ENCODE measurements around the gene CSAD. TPM values are rescaled to one million over a fixed set of nuclear protein-coding genes. Genes with fewer than 3 reads are reported as not detected.

The CSAD gene
- total RNA-seq, 1 experiment from 2014 or later, result 12.2 TPM

DNA sequence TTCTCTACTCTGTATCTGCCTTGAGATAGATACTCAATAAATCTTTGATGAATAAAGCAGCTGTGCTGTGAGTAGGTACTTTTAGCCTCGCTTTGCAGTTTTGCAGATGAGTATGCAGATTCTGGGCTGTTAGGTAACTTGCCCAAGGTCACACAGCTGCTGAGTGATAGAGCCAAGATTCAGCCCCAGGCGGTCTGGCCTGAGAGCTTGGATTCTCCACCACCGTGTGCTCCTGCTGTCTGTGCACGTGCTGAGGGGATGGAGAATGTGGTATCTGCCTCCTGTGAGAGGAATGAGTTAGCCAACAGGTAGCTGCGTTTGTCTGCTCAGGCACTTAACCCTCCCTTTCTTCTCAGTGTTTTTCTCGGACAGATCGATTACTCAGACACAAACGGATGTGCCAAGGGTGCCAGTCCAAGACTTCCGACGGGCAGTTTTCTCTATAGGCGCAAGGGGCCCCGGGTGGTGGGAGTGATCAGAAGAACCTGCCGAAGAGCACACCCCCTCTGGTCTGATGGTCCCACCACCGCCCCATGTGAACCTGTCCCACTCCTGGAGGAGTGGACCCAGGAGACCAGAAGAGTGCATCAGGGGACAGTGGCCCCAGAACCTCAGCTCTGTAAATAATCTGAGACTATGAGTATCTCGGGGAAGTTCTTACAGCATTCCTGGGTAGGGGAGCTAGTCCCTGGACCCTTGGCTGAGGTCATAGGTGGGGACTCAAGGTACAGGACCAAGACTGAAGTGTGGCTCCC lies 6.6 kb upstream of the CSAD start:
- intact Hi-C loops (cut with micrococcal nuclease; ENCODE audit: unreplicated experiment), result no loop called here
- no peaks in the 10 kb centered on the region for H3K27me3 Mint-ChIP-seq (ENCODE audit: unreplicated experiment)
- CTCF ChIA-PET, result interaction anchor here (0.5 to 1.5 kb wide), 4 partner anchors 10 to 1304 kb away, joined by 3 to 4 read pairs (median 4); partner anchors contain the start of gene SPRYD3
- no peak overlapping the region for H3K4me3 Mint-ChIP-seq (ENCODE audit: low read depth, unreplicated experiment)
- TF ChIP-seq, protein P1, sequence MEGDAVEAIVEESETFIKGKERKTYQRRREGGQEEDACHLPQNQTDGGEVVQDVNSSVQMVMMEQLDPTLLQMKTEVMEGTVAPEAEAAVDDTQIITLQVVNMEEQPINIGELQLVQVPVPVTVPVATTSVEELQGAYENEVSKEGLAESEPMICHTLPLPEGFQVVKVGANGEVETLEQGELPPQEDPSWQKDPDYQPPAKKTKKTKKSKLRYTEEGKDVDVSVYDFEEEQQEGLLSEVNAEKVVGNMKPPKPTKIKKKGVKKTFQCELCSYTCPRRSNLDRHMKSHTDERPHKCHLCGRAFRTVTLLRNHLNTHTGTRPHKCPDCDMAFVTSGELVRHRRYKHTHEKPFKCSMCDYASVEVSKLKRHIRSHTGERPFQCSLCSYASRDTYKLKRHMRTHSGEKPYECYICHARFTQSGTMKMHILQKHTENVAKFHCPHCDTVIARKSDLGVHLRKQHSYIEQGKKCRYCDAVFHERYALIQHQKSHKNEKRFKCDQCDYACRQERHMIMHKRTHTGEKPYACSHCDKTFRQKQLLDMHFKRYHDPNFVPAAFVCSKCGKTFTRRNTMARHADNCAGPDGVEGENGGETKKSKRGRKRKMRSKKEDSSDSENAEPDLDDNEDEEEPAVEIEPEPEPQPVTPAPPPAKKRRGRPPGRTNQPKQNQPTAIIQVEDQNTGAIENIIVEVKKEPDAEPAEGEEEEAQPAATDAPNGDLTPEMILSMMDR (IDR thresholded peaks at IDR 0.05; ENCODE audit: unreplicated experiment), result no peak
- no TSS peak for BruUV-seq (replicated peaks)
- H3K36me3 Mint-ChIP-seq (ENCODE audit: insufficient read depth, unreplicated experiment), result peaks cover 36% of the 10 kb centered on the region
- no peak overlapping the region for H3K27ac Mint-ChIP-seq (ENCODE audit: unreplicated experiment)
- no peaks in the 10 kb centered on the region for H3K9me3 Mint-ChIP-seq (ENCODE audit: low read depth, unreplicated experiment)
- peaks cover 7% of the 10 kb centered on the region for H3K4me1 Mint-ChIP-seq (ENCODE audit: low read depth, unreplicated experiment)
- DNase-seq, result no peak

DNA sequence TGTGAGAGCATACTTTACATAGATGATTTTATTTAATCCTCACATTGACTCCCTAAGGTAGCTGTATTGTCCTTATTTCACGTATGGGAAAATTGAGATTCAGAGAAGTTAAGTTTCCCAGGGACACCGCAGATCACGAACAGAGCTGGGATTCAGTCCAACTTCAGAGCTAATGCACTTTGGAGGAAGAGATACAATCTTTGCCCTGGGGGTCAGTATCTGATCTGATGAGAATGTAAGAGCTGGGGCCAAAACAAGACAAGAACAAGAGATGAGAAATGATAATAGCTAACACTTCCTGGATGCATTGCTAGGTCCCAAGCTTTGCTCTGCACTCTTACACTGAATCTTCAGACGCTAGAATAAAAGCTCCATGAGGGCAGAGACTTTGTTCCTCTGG lies 6.0 kb upstream of the CSAD start:
- Mint-ChIP-seq H3K4me1 (ENCODE audit: low read depth, unreplicated experiment) (peaks cover 13% of the 10 kb centered on the region), H3K27ac (ENCODE audit: unreplicated experiment) (no peak overlapping the region), H3K36me3 (ENCODE audit: insufficient read depth, unreplicated experiment) (peaks cover 42% of the 10 kb centered on the region), H3K9me3 (ENCODE audit: low read depth, unreplicated experiment) (no peaks in the 10 kb centered on the region), H3K4me3 (ENCODE audit: low read depth, unreplicated experiment) (no peak overlapping the region), H3K27me3 (ENCODE audit: unreplicated experiment) (no peaks in the 10 kb centered on the region)
- BruUV-seq (replicated peaks), result no TSS peak
- TF ChIP-seq, protein P1 (IDR thresholded peaks at IDR 0.05; ENCODE audit: unreplicated experiment), result no peak
- CTCF ChIA-PET, result interaction anchor here (0.7 to 1.5 kb wide), 2 partner anchors 108 to 233 kb away, joined by 3 to 4 read pairs; partner anchors contain the start of gene SPRYD3
- no peak for DNase-seq
- intact Hi-C loops (cut with micrococcal nuclease; ENCODE audit: unreplicated experiment), result no loop called here

DNA sequence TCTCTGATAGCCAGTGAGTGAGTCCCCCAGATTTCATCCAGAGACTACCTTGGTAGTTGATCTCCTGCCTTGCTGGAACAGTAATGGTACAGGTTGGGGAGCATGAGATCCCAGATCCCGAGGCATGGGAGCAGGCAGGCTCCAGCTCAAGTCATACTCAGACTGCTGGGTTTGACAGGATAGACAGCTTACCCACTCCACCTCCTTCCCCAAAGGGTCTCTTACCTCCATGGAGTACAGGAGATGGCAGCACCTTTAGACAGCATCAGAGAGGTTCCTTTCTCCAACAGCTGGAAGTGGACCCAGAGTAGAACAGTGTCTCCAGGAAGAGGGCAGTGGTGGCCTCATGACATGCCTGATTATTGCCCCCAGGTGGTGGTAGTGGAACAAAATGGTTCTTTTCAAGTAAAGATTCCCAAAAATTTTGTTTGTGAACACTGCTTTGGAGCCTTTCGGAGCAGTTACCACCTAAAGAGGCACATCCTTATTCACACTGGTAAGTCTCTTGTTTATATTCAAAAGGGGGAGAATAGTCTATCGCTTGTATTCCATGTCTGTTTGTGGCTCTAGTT lies 4.9 kb upstream of the CSAD start:
- Mint-ChIP-seq H3K27ac (ENCODE audit: unreplicated experiment) (no peak overlapping the region), H3K4me3 (ENCODE audit: low read depth, unreplicated experiment) (no peak overlapping the region), H3K4me1 (ENCODE audit: low read depth, unreplicated experiment) (peaks cover 13% of the 10 kb centered on the region), H3K27me3 (ENCODE audit: unreplicated experiment) (no peaks in the 10 kb centered on the region), H3K9me3 (ENCODE audit: low read depth, unreplicated experiment) (no peaks in the 10 kb centered on the region), H3K36me3 (ENCODE audit: insufficient read depth, unreplicated experiment) (peaks cover 53% of the 10 kb centered on the region)
- DNase-seq, result no peak
- intact Hi-C loops (cut with micrococcal nuclease; ENCODE audit: unreplicated experiment), result no loop called here
- TF ChIP-seq, protein P1 (IDR thresholded peaks at IDR 0.05; ENCODE audit: unreplicated experiment), result no peak
- CTCF ChIA-PET, result interaction anchor here (0.8 kb wide), 1 partner anchor 12 kb away, joined by 3 read pairs; no protein-coding TSS in a partner anchor
- no TSS peak for BruUV-seq (replicated peaks)

DNA sequence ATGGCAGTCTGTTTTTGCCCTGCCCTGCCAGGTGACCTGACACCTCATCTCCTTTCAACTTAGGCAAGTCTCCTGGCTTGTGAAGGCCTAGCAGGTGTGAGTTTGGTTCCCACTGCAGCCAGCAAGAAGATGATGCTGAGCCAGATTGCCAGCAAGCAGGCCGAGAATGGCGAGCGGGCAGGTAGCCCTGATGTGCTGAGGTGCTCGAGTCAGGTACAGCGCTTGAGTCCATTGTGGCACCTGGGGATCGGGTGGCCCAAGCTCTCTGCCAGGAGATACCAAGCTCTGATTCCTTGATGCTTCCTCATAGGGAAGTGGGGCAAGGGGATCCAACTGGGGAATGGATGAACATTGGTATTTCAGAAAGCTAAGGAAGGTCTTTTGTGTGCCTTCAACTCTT lies 4.1 kb upstream of the CSAD start:
- no peak for DNase-seq
- H3K27ac Mint-ChIP-seq (ENCODE audit: unreplicated experiment), result no peak overlapping the region
- H3K36me3 Mint-ChIP-seq (ENCODE audit: insufficient read depth, unreplicated experiment), result peaks cover 56% of the 10 kb centered on the region
- H3K4me3 Mint-ChIP-seq (ENCODE audit: low read depth, unreplicated experiment), result no peak overlapping the region
- TF ChIP-seq, protein P1 (IDR thresholded peaks at IDR 0.05; ENCODE audit: unreplicated experiment), result no peak
- intact Hi-C loops (cut with micrococcal nuclease; ENCODE audit: unreplicated experiment), result no loop called here
- CTCF ChIA-PET, result no interaction called here
- peaks cover 15% of the 10 kb centered on the region for H3K4me1 Mint-ChIP-seq (ENCODE audit: low read depth, unreplicated experiment)
- no peaks in the 10 kb centered on the region for H3K27me3 Mint-ChIP-seq (ENCODE audit: unreplicated experiment)
- BruUV-seq (replicated peaks), result no TSS peak
- no peaks in the 10 kb centered on the region for H3K9me3 Mint-ChIP-seq (ENCODE audit: low read depth, unreplicated experiment)
